ENCODE data around the gene PRLR.

PRLR gene

DNA sequence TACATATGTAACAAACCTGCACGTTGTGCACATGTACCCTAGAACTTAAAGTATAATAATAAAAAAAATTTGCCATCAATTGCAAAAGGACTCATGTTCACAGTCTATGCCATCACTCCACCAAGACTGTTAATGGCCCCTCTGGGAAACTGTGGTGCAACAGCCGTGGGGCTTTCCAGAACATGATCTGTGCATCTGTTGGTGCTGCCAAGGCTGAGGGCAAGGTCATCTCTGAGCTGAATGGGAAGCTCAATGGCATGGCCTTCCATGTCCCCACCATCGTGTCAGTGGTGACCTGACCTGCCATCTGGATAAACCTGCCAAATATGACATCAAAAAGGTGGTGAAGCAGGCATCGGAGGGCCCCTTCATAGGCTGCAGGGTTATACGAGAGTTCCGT, 149.2 kb downstream of the PRLR start:
- TF ChIP-seq EZH2phosphoT487 (IDR thresholded peaks at IDR 0.05; ENCODE audit: low read length) = no peak
- H3K9ac ChIP-seq (ENCODE audit: low read length) = no peak overlapping the region
- no peaks in the 10 kb centered on the region for H3K9me2 ChIP-seq (replicated peaks; ENCODE audit: insufficient read depth, low read length)
- H3K4me1 ChIP-seq (ENCODE audit: low read length) = no peaks in the 10 kb centered on the region
- DNase-seq = no peak
- no peak overlapping the region for H2AFZ ChIP-seq (ENCODE audit: low read length)
- H3K9me3 ChIP-seq (replicated peaks; ENCODE audit: insufficient read depth, low read length) = no peaks in the 10 kb centered on the region
- no peaks in the 10 kb centered on the region for H3K36me3 ChIP-seq (replicated peaks; ENCODE audit: insufficient read depth, low read length)
- H3K4me2 ChIP-seq (ENCODE audit: low read depth, low read length) = no peak overlapping the region
- H3K27me3 ChIP-seq (replicated peaks; ENCODE audit: insufficient read depth, low read length) = no peaks in the 10 kb centered on the region
- no peaks in the 10 kb centered on the region for H3F3A ChIP-seq (ENCODE audit: insufficient read depth, low read length)
- no peaks in the 10 kb centered on the region for H4K20me1 ChIP-seq (ENCODE audit: insufficient read depth, low read length)
- H3K4me3 ChIP-seq (ENCODE audit: low read length) = no peak overlapping the region
- no peaks in the 10 kb centered on the region for H3K79me2 ChIP-seq (ENCODE audit: low read length)
- no peak overlapping the region for H3K27ac ChIP-seq (ENCODE audit: low read length)

DNA sequence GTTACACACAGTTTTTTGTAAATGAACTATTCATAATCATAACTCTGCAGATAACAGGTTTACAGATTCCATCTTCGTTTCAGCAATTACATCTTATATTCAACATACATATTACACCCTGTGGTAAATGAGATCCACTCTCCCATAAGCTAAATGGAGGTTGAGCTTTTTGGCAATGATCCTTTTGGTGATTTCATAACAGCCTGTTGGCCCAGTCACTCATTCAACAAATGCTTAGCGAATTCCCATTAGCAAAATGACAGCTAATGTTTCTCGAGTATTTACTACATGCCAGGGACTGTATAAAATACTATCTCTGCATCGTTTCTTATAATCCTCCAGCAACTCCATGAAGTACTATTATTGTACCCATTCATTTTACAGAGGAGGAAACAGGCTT, 157.1 kb downstream of the PRLR start:
- Histone ChIP-seq H3K79me2 (ENCODE audit: low read length) (no peaks in the 10 kb centered on the region), H3K4me3 (ENCODE audit: low read length) (no peak overlapping the region), H3K27me3 (replicated peaks; ENCODE audit: insufficient read depth, low read length) (no peaks in the 10 kb centered on the region), H3K36me3 (replicated peaks; ENCODE audit: insufficient read depth, low read length) (no peaks in the 10 kb centered on the region), H3K4me1 (ENCODE audit: low read length) (no peaks in the 10 kb centered on the region), H2AFZ (ENCODE audit: low read length) (no peak overlapping the region), H4K20me1 (ENCODE audit: insufficient read depth, low read length) (no peaks in the 10 kb centered on the region), H3F3A (ENCODE audit: insufficient read depth, low read length) (no peaks in the 10 kb centered on the region), H3K9me2 (replicated peaks; ENCODE audit: insufficient read depth, low read length) (no peaks in the 10 kb centered on the region), H3K9me3 (replicated peaks; ENCODE audit: insufficient read depth, low read length) (no peaks in the 10 kb centered on the region), H3K9ac (ENCODE audit: low read length) (no peak overlapping the region), H3K4me2 (ENCODE audit: low read depth, low read length) (no peak overlapping the region), H3K27ac (ENCODE audit: low read length) (no peak overlapping the region)
- TF ChIP-seq EZH2 (optimal IDR thresholded peaks at IDR 0.05; ENCODE audit: low read depth, low read length) (no peak), EZH2phosphoT487 (IDR thresholded peaks at IDR 0.05; ENCODE audit: low read length) (no peak)
- TF ChIP-seq, protein P1, sequence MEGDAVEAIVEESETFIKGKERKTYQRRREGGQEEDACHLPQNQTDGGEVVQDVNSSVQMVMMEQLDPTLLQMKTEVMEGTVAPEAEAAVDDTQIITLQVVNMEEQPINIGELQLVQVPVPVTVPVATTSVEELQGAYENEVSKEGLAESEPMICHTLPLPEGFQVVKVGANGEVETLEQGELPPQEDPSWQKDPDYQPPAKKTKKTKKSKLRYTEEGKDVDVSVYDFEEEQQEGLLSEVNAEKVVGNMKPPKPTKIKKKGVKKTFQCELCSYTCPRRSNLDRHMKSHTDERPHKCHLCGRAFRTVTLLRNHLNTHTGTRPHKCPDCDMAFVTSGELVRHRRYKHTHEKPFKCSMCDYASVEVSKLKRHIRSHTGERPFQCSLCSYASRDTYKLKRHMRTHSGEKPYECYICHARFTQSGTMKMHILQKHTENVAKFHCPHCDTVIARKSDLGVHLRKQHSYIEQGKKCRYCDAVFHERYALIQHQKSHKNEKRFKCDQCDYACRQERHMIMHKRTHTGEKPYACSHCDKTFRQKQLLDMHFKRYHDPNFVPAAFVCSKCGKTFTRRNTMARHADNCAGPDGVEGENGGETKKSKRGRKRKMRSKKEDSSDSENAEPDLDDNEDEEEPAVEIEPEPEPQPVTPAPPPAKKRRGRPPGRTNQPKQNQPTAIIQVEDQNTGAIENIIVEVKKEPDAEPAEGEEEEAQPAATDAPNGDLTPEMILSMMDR (IDR thresholded peaks at IDR 0.05; ENCODE audit: low read length) = no peak
- DNase-seq = no peak

DNA sequence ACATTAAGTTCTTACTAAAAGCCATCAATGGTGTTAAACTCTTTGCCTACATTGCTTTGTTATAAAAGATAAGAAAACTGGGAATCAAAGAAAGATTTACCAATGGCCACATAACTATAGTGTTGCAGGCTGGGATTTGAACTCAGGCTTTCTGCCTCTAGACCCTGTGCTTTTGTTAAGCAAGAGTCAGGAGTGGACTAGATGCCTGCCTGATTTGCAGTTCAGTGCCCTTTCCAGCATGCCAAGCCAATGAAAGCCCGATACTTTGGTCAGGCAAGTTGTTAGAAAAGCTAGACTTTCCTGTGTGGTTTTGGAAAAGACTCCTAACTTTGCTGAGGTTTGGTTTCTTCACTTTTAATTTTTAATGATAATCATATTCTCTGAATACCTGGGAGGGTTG, 161.1 kb downstream of the PRLR start:
- TF ChIP-seq EZH2phosphoT487 (IDR thresholded peaks at IDR 0.05; ENCODE audit: low read length) = no peak
- TF ChIP-seq, protein P1 (IDR thresholded peaks at IDR 0.05; ENCODE audit: low read length) = no peak
- no peak for TF ChIP-seq EZH2 (optimal IDR thresholded peaks at IDR 0.05; ENCODE audit: low read depth, low read length)

DNA sequence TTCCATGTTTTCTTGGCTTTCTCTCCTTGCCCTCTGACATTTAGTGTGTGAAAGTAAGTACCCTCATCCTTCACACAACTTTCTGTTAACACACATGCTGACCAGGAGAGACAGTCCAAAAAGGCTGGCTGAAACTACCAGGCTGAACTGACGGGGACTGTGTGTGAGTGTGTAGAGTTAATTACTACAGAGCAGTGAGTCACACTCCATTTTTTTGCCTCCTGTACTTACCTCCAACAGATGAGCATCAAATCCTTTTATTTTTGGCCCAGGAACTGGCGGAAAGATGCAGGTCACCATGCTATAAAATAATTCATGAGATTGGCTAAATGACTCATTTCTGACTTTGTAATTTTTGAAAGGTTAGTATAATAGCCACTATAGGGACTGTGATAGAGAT, 162.3 kb downstream of the PRLR start:
- no peaks in the 10 kb centered on the region for H3K9me3 ChIP-seq (replicated peaks; ENCODE audit: insufficient read depth, low read length)
- no peaks in the 10 kb centered on the region for H3K36me3 ChIP-seq (replicated peaks; ENCODE audit: insufficient read depth, low read length)
- no peaks in the 10 kb centered on the region for H3F3A ChIP-seq (ENCODE audit: insufficient read depth, low read length)
- no peaks in the 10 kb centered on the region for H3K27me3 ChIP-seq (replicated peaks; ENCODE audit: insufficient read depth, low read length)
- H3K4me2 ChIP-seq (ENCODE audit: low read depth, low read length) = no peak overlapping the region
- no peaks in the 10 kb centered on the region for H4K20me1 ChIP-seq (ENCODE audit: insufficient read depth, low read length)
- H3K27ac ChIP-seq (ENCODE audit: low read length) = no peak overlapping the region
- no peaks in the 10 kb centered on the region for H3K4me1 ChIP-seq (ENCODE audit: low read length)
- H3K79me2 ChIP-seq (ENCODE audit: low read length) = no peaks in the 10 kb centered on the region
- H3K4me3 ChIP-seq (ENCODE audit: low read length) = no peak overlapping the region
- H3K9me2 ChIP-seq (replicated peaks; ENCODE audit: insufficient read depth, low read length) = no peaks in the 10 kb centered on the region
- no peak overlapping the region for H3K9ac ChIP-seq (ENCODE audit: low read length)
- H2AFZ ChIP-seq (ENCODE audit: low read length) = no peak overlapping the region
- DNase-seq = no peak
- no peak for TF ChIP-seq EZH2phosphoT487 (IDR thresholded peaks at IDR 0.05; ENCODE audit: low read length)
- TF ChIP-seq, protein P1 (IDR thresholded peaks at IDR 0.05; ENCODE audit: low read length) = no peak
- TF ChIP-seq EZH2 (optimal IDR thresholded peaks at IDR 0.05; ENCODE audit: low read depth, low read length) = no peak

More for the DNA sequence above, 161.1 kb downstream of the PRLR start:
- Histone ChIP-seq H3K36me3 (replicated peaks; ENCODE audit: insufficient read depth, low read length) (no peaks in the 10 kb centered on the region), H3K4me2 (ENCODE audit: low read depth, low read length) (no peak overlapping the region), H3K27ac (ENCODE audit: low read length) (no peak overlapping the region), H3K9me3 (replicated peaks; ENCODE audit: insufficient read depth, low read length) (no peaks in the 10 kb centered on the region), H3K4me1 (ENCODE audit: low read length) (no peaks in the 10 kb centered on the region), H2AFZ (ENCODE audit: low read length) (no peak overlapping the region), H3K27me3 (replicated peaks; ENCODE audit: insufficient read depth, low read length) (no peaks in the 10 kb centered on the region), H3K9me2 (replicated peaks; ENCODE audit: insufficient read depth, low read length) (no peaks in the 10 kb centered on the region), H3F3A (ENCODE audit: insufficient read depth, low read length) (no peaks in the 10 kb centered on the region), H3K4me3 (ENCODE audit: low read length) (no peak overlapping the region), H3K9ac (ENCODE audit: low read length) (no peak overlapping the region), H3K79me2 (ENCODE audit: low read length) (no peaks in the 10 kb centered on the region), H4K20me1 (ENCODE audit: insufficient read depth, low read length) (no peaks in the 10 kb centered on the region)
- DNase-seq = no peak

All from MM.1S (cell line).